KOPT-K1 (cell line): Measurements from ENCODE around the gene MUC20.
"Not testable (repeated sequence)": the region's sequence is repeated elsewhere in the genome, so short reads cannot be mapped to it uniquely, and the experiment has no call there.

Experiments
- H3K27ac ChIP-seq: fragments of 200-600 bp; sonication (generic); 2 replicates; pipeline ENCODE4 v1.5.1; 2016; ENCODE audit warnings: antibody characterized with exemption, mild to moderate bottlenecking, low read depth, low read length; ENCODE audit not compliant: poor library complexity, severe bottlenecking
- H3K36me3 ChIP-seq: fragments of 200-600 bp; sonication (generic); 2 replicates; pipeline ENCODE4 v1.5.1; 2017; ENCODE audit warnings: antibody characterized with exemption, mild to moderate bottlenecking, low read length, moderate library complexity; ENCODE audit not compliant: insufficient read depth
- H3K9me3 ChIP-seq: fragments of 200-600 bp; sonication (generic); 2 replicates; pipeline ENCODE4 v1.5.1; 2017; ENCODE audit warnings: antibody characterized with exemption, low read length, mild to moderate bottlenecking; ENCODE audit not compliant: insufficient read depth, poor library complexity, severe bottlenecking

MUC20 gene, protein sequence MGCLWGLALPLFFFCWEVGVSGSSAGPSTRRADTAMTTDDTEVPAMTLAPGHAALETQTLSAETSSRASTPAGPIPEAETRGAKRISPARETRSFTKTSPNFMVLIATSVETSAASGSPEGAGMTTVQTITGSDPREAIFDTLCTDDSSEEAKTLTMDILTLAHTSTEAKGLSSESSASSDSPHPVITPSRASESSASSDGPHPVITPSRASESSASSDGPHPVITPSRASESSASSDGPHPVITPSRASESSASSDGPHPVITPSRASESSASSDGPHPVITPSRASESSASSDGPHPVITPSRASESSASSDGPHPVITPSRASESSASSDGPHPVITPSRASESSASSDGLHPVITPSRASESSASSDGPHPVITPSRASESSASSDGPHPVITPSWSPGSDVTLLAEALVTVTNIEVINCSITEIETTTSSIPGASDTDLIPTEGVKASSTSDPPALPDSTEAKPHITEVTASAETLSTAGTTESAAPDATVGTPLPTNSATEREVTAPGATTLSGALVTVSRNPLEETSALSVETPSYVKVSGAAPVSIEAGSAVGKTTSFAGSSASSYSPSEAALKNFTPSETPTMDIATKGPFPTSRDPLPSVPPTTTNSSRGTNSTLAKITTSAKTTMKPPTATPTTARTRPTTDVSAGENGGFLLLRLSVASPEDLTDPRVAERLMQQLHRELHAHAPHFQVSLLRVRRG

DNA sequence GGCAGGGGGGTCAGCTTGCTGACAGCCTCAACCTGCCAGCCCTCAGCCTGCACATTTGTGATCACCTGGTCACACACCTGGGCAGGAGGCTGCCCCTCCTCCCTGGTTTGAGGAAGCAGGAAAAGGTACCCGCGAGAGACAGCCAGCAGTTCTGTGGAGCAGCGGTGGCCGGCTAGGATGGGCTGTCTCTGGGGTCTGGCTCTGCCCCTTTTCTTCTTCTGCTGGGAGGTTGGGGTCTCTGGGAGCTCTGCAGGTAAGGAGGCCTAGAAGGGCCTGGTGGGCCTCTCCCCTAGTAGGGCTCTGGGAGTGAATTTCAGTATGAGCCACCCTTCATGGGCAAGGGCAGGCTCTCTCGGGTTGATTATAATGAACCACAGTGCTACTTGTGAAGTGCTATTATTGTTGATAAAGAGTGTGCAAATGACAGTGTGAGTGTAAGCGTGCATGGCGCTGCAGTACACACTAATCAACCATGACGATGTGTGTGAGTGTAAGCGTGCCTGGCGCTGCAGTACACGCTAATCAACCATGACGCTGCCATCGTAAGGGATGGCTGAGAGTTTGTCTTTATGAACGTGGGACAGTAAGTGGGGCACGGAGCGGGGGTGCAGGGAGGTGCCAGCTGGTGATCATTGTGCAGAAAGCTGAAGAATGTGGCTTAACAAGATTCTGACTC lies at the start of gene MUC20:
Gene MUC20 (plus strand): TSS at position 148 of the 676 bp plus-strand sequence. CDS start 30 bp downstream, at position 178.
- not testable (repeated sequence) for H3K9me3 ChIP-seq, H3K27ac ChIP-seq, H3K36me3 ChIP-seq

- H3K36me3 ChIP-seq = peaks cover 52% of the 10 kb centered on the region
- H3K27ac ChIP-seq, H3K9me3 ChIP-seq: not testable (repeated sequence)
Measured at GRCh38 chr3:195671283-195671682, 49.5 kb upstream of the MUC20 start.

DNA sequence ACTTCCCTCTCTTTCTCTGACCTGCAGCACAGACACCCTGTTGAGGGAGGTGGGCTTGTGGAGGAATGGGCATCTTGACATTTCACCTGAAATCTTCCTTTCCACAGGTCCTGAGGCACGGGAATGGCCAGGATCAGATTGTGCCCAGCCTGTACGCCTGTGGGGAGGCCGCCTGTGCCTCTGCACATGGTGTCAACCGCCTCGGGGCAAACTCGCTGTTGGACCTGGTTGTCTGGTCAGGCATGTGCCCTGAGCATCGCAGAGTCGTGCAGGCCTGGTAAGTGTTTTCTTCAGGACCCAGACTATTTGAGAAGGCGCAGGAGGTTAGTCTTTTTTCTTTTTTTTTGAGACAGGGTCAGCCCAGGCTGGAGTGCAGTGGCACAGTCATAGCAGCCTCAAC lies 47.1 kb upstream of the MUC20 start:
- H3K9me3 ChIP-seq, H3K27ac ChIP-seq: not testable (repeated sequence)
- peaks cover 54% of the 10 kb centered on the region for H3K36me3 ChIP-seq

DNA sequence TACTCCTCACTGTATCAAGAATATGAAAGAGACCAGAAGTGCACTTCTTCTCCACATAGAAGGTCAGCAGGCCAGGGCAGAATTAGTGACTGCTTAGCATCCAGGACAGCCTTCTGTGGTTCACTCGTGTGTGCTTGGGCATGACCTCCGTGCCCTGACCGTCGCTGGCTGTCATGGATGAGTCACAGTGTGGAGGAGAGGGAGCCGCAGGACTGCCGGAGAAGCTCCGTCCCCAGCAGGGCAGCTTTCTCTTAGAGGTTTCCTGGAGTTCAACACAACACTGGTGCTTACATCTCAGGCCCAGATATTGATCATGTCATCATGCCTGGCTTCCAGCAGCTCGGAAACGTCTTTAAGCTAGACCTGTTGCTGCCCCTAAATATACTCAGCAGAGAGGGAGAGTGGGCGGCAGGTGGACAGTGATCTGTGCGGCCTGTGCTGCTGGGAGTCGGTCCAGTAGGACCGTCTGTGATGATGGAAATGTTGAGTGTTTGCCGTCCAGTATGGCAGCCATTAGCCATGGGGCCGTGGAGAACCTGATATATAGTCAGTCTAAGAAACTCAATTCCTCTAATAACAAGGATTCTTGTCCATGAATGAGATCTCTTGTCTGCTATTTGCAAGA lies 42.3 kb upstream of the MUC20 start:
- H3K9me3 ChIP-seq, H3K27ac ChIP-seq: not testable (repeated sequence)
- H3K36me3 ChIP-seq = peaks cover 44% of the 10 kb centered on the region

GRCh38 chr3:195680690-195681089 lies 40.1 kb upstream of the MUC20 start:
- H3K36me3 ChIP-seq = peaks cover 41% of the 10 kb centered on the region
- H3K27ac ChIP-seq = not testable (repeated sequence)

GRCh38 chr3:195681458-195682103 lies 39.2 kb upstream of the MUC20 start:
- H3K36me3 ChIP-seq = peaks cover 50% of the 10 kb centered on the region
- H3K27ac ChIP-seq, H3K9me3 ChIP-seq: not testable (repeated sequence)

More at GRCh38 chr3:195680690-195681089, 40.1 kb upstream of the MUC20 start:
- H3K9me3 ChIP-seq = not testable (repeated sequence)

GRCh38 chr3:195682104-195682742 lies 38.6 kb upstream of the MUC20 start:
- not testable (repeated sequence) for H3K9me3 ChIP-seq, H3K27ac ChIP-seq
- peaks cover 51% of the 10 kb centered on the region for H3K36me3 ChIP-seq

- H3K36me3 ChIP-seq = peaks cover 41% of the 10 kb centered on the region
- not testable (repeated sequence) for H3K9me3 ChIP-seq, H3K27ac ChIP-seq
Measured at GRCh38 chr3:195683722-195684526, 36.9 kb upstream of the MUC20 start.

GRCh38 chr3:195684527-195685257 lies 36.1 kb upstream of the MUC20 start:
- not testable (repeated sequence) for H3K9me3 ChIP-seq, H3K27ac ChIP-seq
- peaks cover 42% of the 10 kb centered on the region for H3K36me3 ChIP-seq

DNA sequence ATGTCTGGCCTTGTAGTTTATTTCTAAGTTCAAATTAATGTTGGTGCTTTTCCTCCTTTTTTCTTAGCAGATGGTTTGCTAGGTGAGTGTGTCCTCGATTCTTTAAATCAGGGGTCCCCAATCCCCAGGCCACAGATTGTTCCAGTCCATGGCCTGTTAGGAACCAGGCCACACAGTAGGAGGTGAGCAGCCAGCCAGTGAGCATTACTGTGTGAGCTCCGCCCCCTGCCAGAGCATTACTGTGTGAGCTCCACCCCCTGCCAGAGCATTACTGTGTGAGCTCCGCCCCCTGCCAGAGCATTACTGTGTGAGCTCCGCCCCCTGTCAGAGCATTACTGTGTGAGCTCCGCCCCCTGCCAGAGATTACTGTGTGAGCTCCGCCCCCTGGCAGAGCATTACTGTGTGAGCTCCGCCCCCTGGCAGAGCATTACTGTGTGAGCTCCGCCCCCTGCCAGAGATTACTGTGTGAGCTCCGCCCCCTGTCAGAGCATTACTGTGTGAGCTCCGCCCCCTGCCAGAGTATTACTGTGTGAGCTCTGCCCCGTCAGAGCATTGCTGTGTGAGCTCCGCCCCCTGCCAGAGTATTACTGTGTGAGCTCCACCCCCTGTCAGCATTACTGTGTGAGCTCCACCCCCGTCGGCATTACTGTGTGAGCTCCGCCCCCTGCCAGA lies 34.1 kb upstream of the MUC20 start:
- H3K36me3 ChIP-seq = peaks cover 40% of the 10 kb centered on the region
- H3K9me3 ChIP-seq, H3K27ac ChIP-seq: not testable (repeated sequence)

- not testable (repeated sequence) for H3K27ac ChIP-seq
Measured at GRCh38 chr3:195687209-195687760, 33.5 kb upstream of the MUC20 start.

GRCh38 chr3:195688471-195689183 lies 32.2 kb upstream of the MUC20 start:
- H3K9me3 ChIP-seq, H3K27ac ChIP-seq: not testable (repeated sequence)
- H3K36me3 ChIP-seq = peaks cover 53% of the 10 kb centered on the region

More at GRCh38 chr3:195687209-195687760, 33.5 kb upstream of the MUC20 start:
- H3K9me3 ChIP-seq = not testable (repeated sequence)
- H3K36me3 ChIP-seq = peaks cover 46% of the 10 kb centered on the region
